Measurements from ENCODE around the gene AAMP.

GRCh38 chr2:218282173-218282991 is 12.4 kb upstream of the AAMP start:
- TF ChIP-seq GATA2 (IDR thresholded peaks at IDR 0.05; ENCODE audit: low read depth, low read length) = no peak
- no peak for TF ChIP-seq GATA3 (IDR thresholded peaks at IDR 0.05; ENCODE audit: low read depth, low read length)
